Stimulated activated CD4-positive, alpha-beta T cell treated with anti-CD3 and anti-CD28 coated beads, Interleukin-4, amount 100 ng/mL, for 1 hour (primary cell): ENCODE measurements around the gene ZNF598.

Experiments used
- DNase-seq: peaks from one replicate; pipeline ENCODE4 v3.0.0-alpha.2; 2020

The ZNF598 gene

DNA sequence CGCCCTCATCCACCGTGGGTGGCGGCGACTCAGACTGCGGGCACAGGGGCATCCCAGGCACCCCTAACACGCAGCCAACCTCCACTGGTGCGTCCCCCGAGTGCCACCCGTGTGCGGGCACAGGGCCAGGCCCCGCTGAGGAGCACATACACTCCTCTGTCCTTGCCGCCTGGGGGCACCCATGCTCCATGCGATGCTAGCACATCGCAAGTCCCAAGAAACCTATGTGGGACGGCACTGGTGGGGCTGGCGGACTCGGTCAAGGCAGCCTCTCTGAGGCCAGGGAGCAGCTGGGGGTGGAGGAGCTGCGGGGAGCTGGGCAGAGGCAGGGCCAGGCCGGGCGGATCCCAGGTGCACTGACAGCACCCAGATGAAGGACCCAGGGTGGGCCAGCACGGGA, 4.0 kb downstream of the ZNF598 start:
- DNase-seq: no peak

DNA sequence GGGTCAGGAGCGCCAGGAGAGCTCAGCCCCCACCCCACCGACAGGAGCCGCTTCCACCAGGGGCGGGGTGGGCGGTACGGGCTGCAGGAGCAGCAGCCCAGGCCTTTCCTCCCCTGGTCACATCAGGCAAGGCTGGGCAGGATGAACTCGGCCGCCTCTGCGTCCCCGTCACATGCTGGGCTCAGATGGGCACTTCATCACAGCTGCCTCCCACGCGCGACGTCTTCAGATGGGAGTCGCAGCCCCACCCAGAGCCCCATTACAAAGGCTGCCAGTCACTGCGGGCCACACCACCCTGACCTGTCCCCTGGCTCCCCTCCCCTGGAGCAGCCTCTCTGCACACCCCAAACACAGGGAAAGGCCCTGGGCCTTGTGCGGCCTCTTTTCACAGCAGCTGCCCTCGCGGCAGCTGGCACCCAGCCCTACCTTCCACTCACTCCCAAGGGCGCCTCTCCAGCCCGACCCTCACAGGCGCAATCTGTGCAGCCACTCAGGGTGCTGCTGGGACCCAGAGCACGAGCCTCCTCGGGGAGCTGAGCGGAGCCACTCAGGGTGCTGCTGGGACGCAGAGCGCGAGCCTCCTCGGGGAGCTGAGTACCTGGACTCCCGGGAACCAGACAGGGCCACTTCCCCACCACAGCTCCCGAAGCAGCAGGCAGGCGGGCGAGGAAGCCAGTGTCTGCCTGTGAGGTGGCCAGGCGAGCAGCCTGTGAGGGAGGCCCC, 4.7 kb downstream of the ZNF598 start:
- no peak for DNase-seq

DNA sequence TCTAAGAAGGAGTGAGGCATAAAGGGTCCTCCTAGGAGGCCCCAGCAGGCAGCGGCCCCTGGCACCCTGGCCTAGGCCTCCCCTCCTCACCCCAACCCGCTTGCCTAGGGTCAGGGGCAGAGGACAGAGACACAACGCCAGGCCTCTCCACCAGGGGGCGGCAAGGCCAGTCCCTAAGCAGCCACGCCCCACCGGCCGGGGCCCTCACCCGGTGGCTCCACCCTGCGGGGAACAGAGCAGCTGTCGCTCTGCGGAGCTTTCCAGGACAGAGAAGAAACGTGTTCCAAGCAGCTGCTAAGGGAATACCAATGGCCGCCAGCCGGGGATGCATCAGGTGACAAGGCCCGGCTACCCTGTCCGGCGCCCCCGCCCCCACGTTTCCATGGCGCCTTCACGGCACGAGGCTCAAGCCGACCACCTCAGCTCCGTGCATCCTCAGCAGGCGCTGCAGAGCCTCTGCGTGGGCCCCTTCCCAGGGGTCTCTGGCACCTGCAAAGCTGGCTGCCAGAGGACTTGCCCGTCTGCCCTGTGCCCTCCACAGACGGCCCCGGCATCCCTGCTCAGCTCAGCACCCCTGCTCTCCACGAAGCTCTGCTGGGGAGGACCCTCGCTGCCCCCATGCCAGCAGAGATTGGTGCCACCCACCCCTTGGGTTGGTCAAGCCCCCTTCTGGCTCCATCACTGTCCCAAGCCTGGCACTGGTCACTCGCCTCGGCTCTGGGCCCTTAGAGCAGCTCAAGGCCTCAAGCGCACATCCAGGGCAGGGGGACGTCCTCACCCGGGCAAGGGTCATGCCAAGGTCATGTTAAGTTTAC, 5.6 kb downstream of the ZNF598 start:
- DNase-seq: peak; percentile 88

DNA sequence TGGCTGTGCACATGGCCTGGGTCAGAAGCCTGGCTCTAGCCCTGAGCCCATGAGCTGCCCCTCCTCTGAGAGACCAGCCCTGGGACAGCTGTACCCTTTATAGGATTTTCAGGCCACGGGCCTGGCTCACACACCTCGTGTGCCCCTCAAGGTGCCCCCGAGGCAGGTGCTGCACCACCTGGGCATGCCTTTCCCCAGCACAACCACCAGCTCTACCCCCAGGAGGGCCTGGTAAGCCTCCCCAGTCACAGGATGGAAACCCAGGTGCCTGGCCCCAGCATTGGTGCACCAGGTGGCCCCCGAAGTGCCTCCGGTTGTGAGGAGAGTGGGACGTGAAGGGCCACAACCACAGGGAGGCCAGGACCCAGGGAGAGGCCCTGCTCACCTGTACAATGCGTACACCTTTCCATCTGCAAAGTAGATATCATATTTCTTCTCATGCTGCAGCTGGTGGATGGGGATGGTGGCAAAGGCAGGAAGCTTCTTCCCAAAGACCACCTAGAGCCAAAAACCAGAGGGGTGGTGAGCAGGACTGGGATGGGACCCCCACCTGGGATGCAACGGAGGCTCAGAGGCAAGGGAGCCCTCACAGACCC, 6.3 kb downstream of the ZNF598 start:
- no peak for DNase-seq

DNA sequence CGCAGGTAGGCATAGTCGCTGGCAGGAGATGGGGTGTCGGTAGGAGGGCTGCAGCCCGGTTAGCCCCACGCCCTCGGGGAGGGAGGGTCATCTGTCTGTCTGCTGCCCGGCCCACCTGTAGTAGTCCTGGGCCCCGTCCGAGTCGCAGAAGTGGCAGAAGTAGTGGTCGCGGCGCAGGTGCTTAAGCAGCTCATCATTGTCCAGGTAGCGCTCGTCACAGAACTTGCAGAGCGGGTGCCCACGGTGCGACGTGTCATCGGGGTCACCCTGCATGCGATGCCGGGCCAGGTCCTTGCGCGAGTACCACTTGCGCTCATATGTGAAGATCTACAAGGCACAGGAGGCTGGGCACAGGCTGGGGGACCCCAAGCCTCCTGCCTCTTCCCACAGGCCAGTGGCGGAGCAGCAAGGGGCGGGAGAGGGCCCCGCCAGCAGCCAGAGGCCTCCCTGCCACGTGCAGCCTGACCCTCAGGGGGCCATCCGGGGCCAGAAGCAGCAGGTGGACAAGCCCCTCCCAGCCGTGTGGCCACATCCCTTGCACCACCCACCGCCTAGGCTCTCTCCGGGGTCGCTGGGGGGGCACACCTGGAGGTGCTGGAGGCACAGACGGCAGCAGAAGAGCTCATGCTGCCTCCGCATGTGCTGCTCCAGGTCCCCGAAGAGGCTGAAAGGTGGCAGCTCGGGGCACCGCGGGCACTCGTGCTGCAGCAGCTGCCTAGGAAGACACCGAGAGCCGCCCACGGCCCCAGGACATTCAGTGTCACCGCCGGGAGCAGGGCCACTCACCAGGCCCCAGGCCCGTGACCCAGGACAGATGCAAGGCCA, 7.0 kb downstream of the ZNF598 start:
- DNase-seq: no peak

DNA sequence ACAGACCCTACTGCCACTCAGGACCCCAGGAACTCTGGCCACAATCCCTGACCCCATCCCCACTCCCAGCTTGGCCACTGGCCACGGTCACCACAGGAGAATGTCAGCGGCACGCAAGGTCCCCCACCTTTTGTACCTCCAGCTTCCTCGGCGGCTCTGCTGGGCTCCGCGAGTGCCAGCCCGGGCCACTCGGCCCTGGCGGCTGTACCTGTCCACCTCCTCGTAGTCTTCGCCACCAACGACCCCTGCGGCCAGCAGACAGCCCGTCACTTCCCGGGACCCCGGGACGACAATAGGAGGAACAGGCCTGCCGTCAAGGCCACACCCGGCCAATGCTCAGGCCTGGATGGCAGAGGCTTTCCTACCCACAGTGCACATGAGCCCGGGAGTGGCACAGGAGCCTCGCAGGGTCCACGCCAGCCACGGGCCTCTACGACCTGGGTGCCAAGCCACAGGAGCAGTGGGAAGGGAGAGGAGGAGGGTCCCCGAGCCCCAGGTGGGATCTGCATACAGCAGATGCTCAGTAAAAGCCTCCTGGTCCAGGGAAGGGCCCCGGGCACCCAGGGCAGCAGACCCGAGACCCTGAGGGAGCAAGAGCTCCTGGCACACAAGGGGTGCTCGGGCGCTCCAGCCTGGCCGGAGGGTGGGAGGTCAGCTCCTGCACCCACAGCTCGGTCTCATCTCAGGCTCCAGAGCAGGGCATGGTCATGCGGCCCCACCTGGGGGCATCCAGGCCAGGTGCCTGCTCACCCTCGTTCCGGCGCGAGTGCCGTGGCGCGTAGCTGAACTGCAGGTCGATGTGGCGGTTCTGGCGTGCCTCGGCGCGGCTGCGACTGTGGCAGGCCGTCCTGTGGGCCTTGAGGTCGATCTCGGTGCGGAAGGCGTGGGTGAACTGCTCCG, 7.9 kb downstream of the ZNF598 start:
- no peak for DNase-seq

DNA sequence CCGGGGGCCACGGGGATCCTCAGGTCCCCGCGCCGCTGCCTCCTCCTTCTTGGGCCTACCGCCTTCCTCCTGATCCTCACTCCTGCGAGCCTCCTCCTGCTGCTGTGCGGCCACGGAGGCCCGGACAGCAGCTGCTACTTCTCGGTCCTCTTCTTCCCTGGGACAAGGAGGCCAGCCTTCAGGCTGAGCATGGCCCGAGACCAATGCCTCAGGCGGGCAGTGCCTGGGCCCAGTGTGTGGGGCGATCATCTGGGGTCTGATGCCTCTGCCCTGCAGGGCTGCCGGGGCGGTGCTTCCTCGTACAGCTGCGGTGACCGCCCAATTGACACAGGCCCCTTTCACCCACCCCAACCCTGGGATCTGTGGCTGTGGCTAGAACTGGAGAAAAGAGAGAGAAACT, 8.6 kb downstream of the ZNF598 start:
- DNase-seq: no peak

DNA sequence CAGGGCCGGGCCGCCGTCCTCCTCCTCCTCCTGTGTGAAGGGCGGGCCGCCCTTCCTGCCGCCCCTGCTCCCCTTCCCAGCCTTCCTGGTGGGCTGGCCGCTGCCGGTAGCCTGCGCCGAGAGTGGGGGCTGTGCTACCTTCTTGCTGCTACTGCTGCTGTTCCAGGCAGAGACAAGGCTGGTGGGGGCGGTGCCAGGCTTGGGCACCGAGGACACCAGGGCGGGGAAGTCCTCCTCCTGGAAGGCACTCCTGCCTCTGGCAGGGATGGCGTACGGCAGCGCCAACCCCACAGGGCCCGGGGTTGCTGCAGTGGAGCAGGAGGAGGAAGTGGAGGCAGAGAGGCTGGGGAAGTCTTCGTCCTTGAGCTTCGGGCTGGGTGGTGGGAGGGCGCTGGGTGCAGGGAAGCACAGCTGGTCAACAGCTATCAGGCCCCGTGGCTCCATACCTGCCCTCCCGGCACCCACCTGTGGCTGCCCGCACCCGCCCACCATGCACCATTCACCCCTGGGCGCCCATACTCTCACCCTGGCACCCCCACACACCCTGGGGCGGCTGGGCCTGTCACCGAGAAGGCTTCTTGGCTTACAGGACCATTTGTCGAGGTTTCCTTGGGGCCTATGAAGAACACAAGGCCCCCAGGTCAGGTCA, 9.6 kb downstream of the ZNF598 start:
- no peak for DNase-seq

DNA sequence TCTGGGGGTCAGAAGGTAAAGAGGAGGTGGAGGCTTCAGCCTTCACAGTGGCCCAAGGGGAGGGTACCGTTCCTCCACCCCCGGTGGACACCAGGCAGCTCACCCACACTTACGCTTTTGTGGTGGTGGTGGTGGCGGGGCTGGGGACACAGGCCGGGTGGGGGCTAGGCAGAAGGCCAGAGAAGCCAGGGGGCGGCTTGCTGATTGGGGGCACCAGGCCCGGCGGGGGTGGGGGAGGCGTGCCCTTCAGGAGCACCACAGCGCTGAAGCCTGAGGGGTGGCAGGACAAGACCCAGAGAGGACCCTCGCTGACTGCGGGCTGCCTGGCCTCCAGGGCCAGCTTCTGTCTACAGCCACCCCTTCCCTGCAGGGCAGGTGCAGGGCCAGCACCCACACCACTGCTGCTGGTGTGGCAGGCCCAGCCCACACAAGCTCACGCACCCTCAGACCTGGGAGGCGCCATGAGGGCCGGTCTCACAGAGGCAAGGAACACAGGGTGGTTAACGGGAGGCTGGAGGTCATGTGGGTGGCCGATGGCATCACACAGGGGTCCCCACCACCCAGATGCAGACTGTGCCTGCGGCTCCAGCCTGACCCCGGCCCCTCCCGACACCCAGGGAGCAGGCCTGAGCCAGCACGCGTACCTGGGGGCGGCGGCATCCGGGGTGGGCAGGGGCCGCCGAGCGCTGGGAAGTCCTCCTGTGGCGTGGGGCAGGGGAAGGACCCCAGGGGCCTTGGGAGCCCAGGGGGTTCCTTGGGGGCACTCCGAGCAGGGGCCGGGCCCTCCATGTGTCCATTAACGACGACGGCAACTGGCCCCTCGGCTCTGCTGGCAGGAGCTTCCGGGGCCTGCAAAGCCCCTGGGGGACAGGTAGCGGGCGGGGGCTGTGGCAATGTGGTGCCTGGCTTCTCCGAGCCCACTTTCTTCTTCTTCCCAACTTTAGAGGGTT, 10.5 kb downstream of the ZNF598 start:
- DNase-seq: no peak

DNA sequence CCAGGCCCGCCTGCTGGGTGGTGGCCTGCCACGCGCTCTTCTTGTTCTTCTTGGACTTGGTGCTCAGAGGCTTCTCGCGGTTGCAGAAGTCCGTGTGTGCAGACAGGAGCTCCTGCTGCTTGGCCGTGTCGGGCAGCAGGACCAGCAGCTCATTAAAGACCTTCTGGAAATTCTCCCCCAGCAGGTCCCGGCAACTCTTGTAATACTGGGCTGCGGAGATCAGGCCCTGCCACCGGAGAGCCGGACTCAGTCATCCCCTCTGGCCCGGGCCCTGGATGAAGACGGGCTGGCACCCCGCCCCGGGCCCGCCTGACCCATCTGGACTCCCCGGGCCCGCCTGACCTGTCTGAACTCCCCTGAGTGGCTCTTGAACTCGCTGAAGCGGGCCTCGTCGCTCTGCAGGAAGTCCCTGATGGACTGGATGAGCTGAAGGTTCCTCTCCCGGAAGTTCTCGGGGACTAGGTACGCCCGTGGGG, 11.2 kb downstream of the ZNF598 start:
- no peak for DNase-seq

DNA sequence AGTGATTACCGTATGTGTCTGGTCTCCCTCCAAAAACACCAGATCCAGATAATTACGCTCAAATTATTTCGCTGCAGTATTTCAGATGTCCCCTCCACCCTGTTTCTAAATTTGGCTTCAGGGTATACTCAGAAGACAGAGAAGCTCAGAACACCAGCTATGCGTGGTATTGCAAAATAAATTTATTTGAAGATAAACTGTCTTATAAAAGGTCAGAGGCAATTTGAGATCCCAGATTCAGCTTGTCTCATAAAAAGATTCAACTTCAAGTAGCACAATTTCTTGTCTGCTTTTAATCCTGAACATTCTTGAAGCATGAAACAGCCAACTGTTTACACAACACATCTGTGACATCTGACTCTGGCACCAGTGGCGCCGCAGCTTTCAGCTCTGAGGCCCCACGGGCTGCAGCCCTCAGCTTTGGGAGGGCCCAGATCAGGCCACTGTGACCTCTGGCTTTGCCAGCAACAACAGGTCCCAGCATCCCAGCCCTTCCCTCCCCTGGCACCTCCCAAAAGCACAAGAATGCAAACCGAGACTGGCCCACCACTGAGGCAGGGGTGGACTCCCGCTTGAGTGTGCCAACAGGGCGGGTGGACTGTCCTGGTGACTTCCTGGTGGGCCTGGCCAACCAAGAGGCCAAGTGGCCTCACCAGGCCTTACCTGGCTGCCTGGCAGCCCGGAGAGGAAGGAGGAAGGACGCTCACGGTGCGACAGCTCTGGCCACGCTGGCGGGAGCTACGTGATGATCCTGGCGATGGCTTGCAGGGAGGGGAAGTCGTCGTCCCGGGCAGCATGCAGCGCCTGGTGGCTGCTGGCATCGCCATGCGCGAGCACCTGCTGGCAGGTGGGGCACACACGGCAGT, 11.9 kb downstream of the ZNF598 start:
- DNase-seq: no peak

DNA sequence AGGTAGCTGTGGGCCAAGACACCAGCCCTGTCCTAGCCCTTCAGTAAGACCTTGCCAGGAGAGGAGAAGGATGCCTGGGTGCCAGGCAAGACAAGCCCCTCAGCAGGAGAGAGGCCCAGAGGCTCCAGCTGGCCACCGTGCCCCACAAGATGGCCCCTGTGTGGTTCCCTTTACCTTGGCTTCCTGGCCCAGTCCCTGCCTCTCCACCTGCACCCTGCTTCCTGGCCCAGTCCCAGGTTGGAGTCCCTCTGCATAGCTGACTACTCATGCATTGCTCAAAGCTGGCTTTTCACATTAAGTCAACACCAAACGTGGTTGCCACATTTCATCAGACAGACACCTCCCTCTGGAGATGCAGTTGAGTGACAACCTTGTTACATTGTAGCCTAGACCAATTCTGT, 15.9 kb downstream of the ZNF598 start:
- DNase-seq: no peak

DNA sequence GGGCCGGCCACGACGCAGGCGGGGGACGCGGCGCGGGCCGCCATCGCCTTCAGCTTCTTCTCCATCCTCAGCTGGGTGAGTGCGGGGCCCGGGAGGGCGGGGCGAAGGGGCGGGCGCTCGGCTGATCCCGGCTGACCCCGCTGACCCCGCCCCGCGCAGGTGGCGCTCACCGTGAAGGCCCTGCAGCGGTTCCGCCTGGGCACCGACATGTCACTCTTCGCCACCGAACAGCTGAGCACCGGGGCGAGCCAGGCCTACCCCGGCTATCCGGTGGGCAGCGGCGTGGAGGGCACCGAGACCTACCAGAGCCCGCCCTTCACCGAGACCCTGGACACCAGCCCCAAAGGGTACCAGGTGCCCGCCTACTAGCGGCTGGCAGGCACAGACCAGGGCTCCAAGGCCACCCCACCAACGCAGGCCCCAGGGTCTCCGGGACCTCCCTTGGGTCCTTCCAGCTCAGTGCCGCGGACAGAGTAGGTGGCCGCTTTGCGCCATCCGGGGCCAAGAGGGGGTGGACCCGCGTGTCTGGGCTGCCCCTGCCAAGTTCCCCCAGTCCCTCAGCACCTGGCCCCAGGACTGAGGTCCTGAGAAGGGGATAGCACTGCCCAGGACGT, 16.8 kb downstream of the ZNF598 start:
- DNase-seq: no peak

DNA sequence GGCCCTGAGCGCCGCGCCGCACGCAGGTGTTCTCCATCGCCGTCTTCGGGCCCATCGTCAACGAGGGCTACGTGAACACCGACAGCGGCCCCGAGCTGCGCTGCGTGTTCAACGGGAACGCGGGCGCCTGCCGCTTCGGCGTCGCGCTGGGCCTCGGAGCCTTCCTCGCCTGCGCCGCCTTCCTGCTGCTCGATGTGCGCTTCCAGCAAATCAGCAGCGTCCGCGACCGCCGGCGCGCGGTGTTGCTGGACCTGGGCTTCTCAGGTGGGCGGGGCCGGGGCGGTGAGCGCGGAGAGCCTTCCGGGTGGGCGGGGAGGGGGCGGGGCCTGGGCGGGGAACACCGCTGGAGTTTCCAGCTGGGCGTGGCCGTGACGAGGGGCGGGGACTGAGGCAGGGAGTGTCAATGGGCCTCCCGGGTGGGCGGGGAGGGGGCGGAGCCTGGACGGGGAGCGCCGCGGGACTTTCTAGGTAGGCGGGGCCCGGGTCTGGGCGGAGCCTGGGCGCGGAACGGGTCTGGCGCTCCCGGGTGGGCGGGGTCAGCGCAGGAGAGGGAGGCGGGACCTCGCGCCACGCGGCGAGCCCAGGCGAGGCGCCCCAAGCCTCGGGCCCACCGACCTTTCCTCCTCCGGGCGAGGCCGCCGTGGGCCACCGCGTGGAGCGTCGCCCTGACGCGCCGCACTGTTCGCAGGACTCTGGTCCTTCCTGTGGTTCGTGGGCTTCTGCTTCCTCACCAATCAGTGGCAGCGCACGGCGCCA, 17.5 kb downstream of the ZNF598 start:
- peak; percentile 99 for DNase-seq

DNA sequence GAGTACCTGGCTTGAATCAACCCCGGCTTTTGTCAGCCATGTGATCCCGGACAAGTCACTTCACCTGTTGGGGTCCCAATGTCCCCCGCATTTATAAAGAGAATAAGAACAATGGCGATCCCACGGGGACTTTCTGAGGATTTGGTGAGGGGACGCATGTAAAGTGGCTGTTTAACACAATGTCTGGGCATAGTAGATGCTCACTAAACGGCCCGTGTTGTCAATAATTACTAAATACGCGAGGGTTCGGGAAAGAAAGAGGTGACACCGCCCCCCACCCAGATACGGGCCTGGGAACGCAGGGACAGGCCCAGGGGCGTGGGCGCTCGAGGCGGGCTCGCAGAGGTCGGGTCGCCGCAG, 18.1 kb downstream of the ZNF598 start:
- no peak for DNase-seq

DNA sequence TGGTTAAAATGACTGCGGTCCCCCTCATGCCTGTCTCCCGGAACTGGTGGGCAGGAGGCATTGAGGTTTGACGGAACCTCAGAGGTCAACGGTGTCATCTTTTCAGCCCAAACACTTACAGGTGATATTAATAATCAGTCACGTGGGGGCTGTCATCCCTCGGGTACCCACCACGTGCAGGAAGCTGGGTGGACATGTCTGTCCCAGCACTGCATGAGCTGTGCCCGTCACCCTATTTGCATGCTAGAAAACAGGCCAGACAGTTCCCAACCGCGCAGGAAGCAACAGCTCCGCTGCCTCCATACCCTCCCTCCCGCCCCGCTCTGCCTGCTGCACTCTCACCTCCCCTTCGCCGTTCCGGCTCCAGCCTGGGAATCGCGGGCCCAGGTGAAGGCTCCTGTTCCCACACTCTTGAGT, 18.5 kb downstream of the ZNF598 start:
- DNase-seq: peak; percentile 34

DNA sequence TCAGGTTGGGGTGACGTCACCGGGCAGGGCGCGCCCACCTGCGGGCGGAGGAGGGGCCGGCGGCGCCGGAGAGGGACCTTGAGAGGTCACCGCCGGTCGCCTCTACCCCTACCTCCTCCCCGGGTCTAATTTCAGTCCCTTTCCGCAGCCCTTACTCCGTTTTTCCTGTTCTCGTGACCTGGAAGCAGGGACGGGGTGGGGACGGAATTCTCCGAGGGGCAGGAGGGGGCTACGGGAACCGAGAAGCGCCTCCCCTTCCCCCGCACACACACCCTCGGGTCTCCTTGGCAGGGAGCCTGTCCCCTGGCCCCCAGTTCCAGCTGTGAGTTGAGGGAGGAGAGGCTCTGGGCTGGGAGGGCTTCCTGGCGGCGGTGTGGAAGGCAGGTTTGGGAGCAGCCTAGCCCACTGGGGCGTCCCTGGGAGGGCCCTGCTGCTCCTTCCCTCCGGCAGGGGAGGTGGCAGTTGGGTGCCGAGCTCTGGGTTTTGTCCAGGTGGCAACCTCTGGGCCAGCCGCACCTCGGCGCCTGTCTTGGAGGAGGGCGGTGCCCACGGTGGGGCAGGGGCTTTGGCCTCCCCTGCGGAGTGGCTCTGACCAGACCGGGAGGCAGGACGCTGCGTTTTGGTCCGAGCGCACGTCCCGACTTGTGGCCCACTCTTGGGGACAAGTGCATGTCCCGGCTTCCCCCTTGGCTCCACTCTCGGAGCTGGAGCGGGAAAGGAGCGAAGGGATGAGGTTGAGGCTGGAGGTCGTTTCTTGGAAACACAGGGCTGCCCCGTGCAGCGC, 19.1 kb downstream of the ZNF598 start:
- peak; percentile 46 for DNase-seq

DNA sequence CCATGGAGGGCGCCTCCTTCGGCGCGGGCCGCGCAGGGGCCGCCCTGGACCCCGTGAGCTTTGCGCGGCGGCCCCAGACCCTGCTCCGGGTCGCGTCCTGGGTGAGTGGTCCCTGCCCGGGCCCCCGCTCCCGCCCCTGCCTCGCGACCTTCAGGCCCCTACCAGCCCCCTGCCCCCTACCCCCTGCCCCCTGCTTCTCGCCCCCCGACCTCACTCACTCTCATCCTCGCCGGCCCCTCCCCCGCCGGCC, 19.6 kb downstream of the ZNF598 start:
- DNase-seq: no peak
